Measurements from ENCODE around the gene SNTA1. TPM values are rescaled to one million over a fixed set of nuclear protein-coding genes. Genes with fewer than 3 reads are reported as not detected.

The SNTA1 gene
- total RNA-seq, 1 donor from 2014 or later = 7.1 TPM

DNA sequence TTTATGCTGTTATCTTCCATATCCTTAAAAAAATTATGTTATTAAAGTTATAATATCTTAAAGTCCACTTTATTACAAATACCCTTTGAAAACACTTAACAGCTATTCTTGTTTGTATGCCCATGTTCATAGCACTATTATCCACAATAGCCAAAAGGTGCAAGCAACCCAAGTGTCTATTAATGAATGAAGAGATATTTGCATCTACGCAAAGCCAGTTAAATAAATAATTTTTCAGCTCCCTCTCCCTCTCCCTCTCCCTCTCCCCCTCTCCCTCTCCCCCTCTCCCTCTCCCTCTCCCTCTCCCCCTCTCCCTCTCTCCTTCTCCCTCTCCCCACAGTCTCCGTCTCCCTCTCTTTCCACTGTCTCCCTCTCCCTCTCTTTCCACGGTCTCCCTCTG, 55.3 kb downstream of the SNTA1 start:
- DNase-seq (ENCODE audit: low read depth) (no peak), FAIRE-seq (no peak)
- no peaks in the 10 kb centered on the region for H4K20me1 ChIP-seq (ENCODE audit: insufficient read depth, low read length)
- H3K79me2 ChIP-seq (ENCODE audit: insufficient read depth, low read length) = no peaks in the 10 kb centered on the region
- Mint-ChIP-seq H3K4me1 (ENCODE audit: low read depth, unreplicated experiment) (peaks cover 19% of the 10 kb centered on the region), H3K27me3 (ENCODE audit: low read depth, unreplicated experiment) (no peaks in the 10 kb centered on the region), H3K9me3 (ENCODE audit: unreplicated experiment) (no peaks in the 10 kb centered on the region), H3K36me3 (ENCODE audit: low read depth, unreplicated experiment) (peaks cover 13% of the 10 kb centered on the region), H3K4me3 (ENCODE audit: unreplicated experiment) (no peak overlapping the region), H3K27ac (ENCODE audit: unreplicated experiment) (no peak overlapping the region)
- no peak overlapping the region for H3K4me2 ChIP-seq (ENCODE audit: low read length)
- no peak overlapping the region for H2AFZ ChIP-seq (ENCODE audit: low read depth, low read length)
- no peak overlapping the region for H3K4me3 ChIP-seq (ENCODE audit: insufficient read depth, low read depth, low read length)
- H3K4me1 ChIP-seq (ENCODE audit: insufficient read depth, low read length) = no peaks in the 10 kb centered on the region
- peaks cover 10% of the 10 kb centered on the region for H3K36me3 ChIP-seq (ENCODE audit: insufficient read depth, low read length)
- no peaks in the 10 kb centered on the region for H3K27me3 ChIP-seq (ENCODE audit: insufficient read depth, low read length)
- TF ChIP-seq EZH2 (IDR thresholded peaks at IDR 0.05; ENCODE audit: insufficient read depth, low read length) = no peak
- TF ChIP-seq, protein P1, sequence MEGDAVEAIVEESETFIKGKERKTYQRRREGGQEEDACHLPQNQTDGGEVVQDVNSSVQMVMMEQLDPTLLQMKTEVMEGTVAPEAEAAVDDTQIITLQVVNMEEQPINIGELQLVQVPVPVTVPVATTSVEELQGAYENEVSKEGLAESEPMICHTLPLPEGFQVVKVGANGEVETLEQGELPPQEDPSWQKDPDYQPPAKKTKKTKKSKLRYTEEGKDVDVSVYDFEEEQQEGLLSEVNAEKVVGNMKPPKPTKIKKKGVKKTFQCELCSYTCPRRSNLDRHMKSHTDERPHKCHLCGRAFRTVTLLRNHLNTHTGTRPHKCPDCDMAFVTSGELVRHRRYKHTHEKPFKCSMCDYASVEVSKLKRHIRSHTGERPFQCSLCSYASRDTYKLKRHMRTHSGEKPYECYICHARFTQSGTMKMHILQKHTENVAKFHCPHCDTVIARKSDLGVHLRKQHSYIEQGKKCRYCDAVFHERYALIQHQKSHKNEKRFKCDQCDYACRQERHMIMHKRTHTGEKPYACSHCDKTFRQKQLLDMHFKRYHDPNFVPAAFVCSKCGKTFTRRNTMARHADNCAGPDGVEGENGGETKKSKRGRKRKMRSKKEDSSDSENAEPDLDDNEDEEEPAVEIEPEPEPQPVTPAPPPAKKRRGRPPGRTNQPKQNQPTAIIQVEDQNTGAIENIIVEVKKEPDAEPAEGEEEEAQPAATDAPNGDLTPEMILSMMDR (IDR thresholded peaks at IDR 0.05; ENCODE audit: insufficient read depth, low read depth, low read length) = no peak
- H3K9me3 ChIP-seq (ENCODE audit: insufficient read depth, low read depth, low read length) = no peaks in the 10 kb centered on the region
- no peak overlapping the region for H3K9ac ChIP-seq (ENCODE audit: low read length)
- no peak overlapping the region for H3K27ac ChIP-seq (ENCODE audit: low read depth, low read length)

DNA sequence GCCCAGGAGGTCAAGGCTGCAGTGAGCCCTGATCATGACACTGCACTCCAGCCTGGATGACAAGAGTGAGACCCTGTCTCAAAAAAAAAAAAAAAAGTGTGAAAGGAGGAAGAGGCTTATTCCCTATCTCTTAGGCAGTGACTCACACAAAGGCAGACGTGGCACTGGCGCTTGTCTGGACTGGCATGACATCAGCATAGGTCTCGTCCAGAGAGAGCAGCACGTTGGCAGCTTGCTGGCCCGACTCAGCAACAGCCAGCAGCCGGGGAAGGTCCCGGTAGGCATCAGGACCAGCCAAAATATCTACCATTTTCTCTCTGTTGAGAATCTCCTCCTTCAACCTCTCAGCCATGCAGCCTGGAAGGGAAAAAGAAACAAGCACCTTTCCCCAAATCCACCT, 56.4 kb downstream of the SNTA1 start:
- TF ChIP-seq, protein P1 (IDR thresholded peaks at IDR 0.05; ENCODE audit: insufficient read depth, low read depth, low read length) = no peak
- TF ChIP-seq EZH2 (IDR thresholded peaks at IDR 0.05; ENCODE audit: insufficient read depth, low read length) = no peak
- no peaks in the 10 kb centered on the region for H3K9me3 ChIP-seq (ENCODE audit: insufficient read depth, low read depth, low read length)
- no peaks in the 10 kb centered on the region for H3K79me2 ChIP-seq (ENCODE audit: insufficient read depth, low read length)
- Mint-ChIP-seq H3K27me3 (ENCODE audit: low read depth, unreplicated experiment) (no peaks in the 10 kb centered on the region), H3K36me3 (ENCODE audit: low read depth, unreplicated experiment) (peaks cover 13% of the 10 kb centered on the region), H3K27ac (ENCODE audit: unreplicated experiment) (peak overlapping the region; percentile 71), H3K4me3 (ENCODE audit: unreplicated experiment) (peak overlapping the region; percentile 45), H3K4me1 (ENCODE audit: low read depth, unreplicated experiment) (peaks cover 14% of the 10 kb centered on the region), H3K9me3 (ENCODE audit: unreplicated experiment) (no peaks in the 10 kb centered on the region)
- no peak overlapping the region for H2AFZ ChIP-seq (ENCODE audit: low read depth, low read length)
- peak; percentile 66 for DNase-seq (ENCODE audit: low read depth)
- peaks cover 10% of the 10 kb centered on the region for H3K36me3 ChIP-seq (ENCODE audit: insufficient read depth, low read length)
- H3K4me2 ChIP-seq (ENCODE audit: low read length) = no peak overlapping the region
- H3K4me1 ChIP-seq (ENCODE audit: insufficient read depth, low read length) = no peaks in the 10 kb centered on the region
- H3K4me3 ChIP-seq (ENCODE audit: insufficient read depth, low read depth, low read length) = no peak overlapping the region
- H3K9ac ChIP-seq (ENCODE audit: low read length) = no peak overlapping the region
- FAIRE-seq = no peak
- no peaks in the 10 kb centered on the region for H4K20me1 ChIP-seq (ENCODE audit: insufficient read depth, low read length)
- no peak overlapping the region for H3K27ac ChIP-seq (ENCODE audit: low read depth, low read length)
- H3K27me3 ChIP-seq (ENCODE audit: insufficient read depth, low read length) = no peaks in the 10 kb centered on the region

DNA sequence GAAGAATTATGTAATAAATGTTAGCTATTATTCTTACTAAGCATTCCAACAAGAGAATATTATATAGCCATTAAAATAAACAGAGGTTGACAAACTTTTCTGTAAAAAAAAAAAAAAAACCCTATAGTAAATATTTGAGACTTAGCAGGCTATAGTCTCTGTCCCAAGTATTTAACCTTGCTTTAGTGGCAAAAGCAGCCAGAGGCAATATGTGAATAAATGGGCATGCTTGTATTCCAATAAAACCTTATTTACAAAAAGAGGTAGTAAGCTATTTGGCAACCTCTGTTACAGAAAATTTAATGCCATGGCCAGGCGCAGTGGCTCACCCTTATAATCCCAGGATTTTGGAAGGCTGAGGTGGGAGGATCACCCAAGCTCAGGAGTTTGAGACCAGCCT, 56.9 kb downstream of the SNTA1 start:
- Histone ChIP-seq H3K9me3 (ENCODE audit: insufficient read depth, low read depth, low read length) (no peaks in the 10 kb centered on the region), H3K4me1 (ENCODE audit: insufficient read depth, low read length) (no peaks in the 10 kb centered on the region), H3K9ac (ENCODE audit: low read length) (no peak overlapping the region), H3K4me2 (ENCODE audit: low read length) (no peak overlapping the region), H2AFZ (ENCODE audit: low read depth, low read length) (no peak overlapping the region), H3K27me3 (ENCODE audit: insufficient read depth, low read length) (no peaks in the 10 kb centered on the region), H3K4me3 (ENCODE audit: insufficient read depth, low read depth, low read length) (no peak overlapping the region), H4K20me1 (ENCODE audit: insufficient read depth, low read length) (no peaks in the 10 kb centered on the region), H3K79me2 (ENCODE audit: insufficient read depth, low read length) (no peaks in the 10 kb centered on the region), H3K27ac (ENCODE audit: low read depth, low read length) (no peak overlapping the region), H3K36me3 (ENCODE audit: insufficient read depth, low read length) (peaks cover 10% of the 10 kb centered on the region)
- TF ChIP-seq EZH2 (IDR thresholded peaks at IDR 0.05; ENCODE audit: insufficient read depth, low read length) = no peak
- TF ChIP-seq, protein P1 (IDR thresholded peaks at IDR 0.05; ENCODE audit: insufficient read depth, low read depth, low read length) = no peak
- Mint-ChIP-seq H3K36me3 (ENCODE audit: low read depth, unreplicated experiment) (peaks cover 9% of the 10 kb centered on the region), H3K4me3 (ENCODE audit: unreplicated experiment) (no peak overlapping the region), H3K27ac (ENCODE audit: unreplicated experiment) (peak overlapping the region; percentile 47), H3K4me1 (ENCODE audit: low read depth, unreplicated experiment) (peaks cover 9% of the 10 kb centered on the region), H3K27me3 (ENCODE audit: low read depth, unreplicated experiment) (no peaks in the 10 kb centered on the region), H3K9me3 (ENCODE audit: unreplicated experiment) (no peaks in the 10 kb centered on the region)
- DNase-seq (ENCODE audit: low read depth) = no peak
- FAIRE-seq = no peak

Measured in astrocyte (in vitro differentiated cells and primary cell).